OCI-LY1 (cell line): Measurements from ENCODE around the gene LRFN3.
A peak's percentile ranks its signal among the peaks of the same experiment; 100 is the strongest.

Experiments used
- H2AFZ ChIP-seq: fragments of 200-600 bp; sonication (generic), shearing (Covaris generic); 2 replicates; pipeline ENCODE4 v1.6.0; 2014; ENCODE audit warnings: antibody characterized with exemption, mild to moderate bottlenecking, low read length
- H3F3A ChIP-seq: fragments of 200-600 bp; sonication (generic), shearing (Covaris generic); 2 replicates; pipeline ENCODE4 v1.6.0; 2014; ENCODE audit warnings: mild to moderate bottlenecking, antibody characterized with exemption, low read length, moderate library complexity; ENCODE audit not compliant: insufficient read depth
- H3K27ac ChIP-seq: fragments of 200-600 bp; sonication (generic); 2 replicates; pipeline ENCODE4 v1.5.1; 2014; ENCODE audit warnings: low read length, mixed run types, mild to moderate bottlenecking, low read depth; ENCODE audit not compliant: poor library complexity, severe bottlenecking
- H3K27me3 ChIP-seq: fragments of 200-600 bp; sonication (generic); 2 replicates; pipeline ENCODE4 v1.6.0; 2014; ENCODE audit warnings: antibody characterized with exemption, mild to moderate bottlenecking, low read length, moderate library complexity; ENCODE audit not compliant: insufficient read depth
- H3K36me3 ChIP-seq: fragments of 200-600 bp; sonication (generic); 2 replicates; pipeline ENCODE4 v1.6.1; 2014; ENCODE audit warnings: mild to moderate bottlenecking, antibody characterized with exemption, low read length, moderate library complexity, mixed read lengths; ENCODE audit not compliant: insufficient read depth
- H3K4me1 ChIP-seq: fragments of 200-600 bp; sonication (generic); 2 replicates; pipeline ENCODE4 v1.5.1; 2014; ENCODE audit warnings: mild to moderate bottlenecking, low read length, moderate library complexity; ENCODE audit not compliant: insufficient read depth, severe bottlenecking
- H3K4me2 ChIP-seq: fragments of 200-600 bp; sonication (generic), shearing (Covaris generic); 2 replicates; pipeline ENCODE4 v1.6.1; 2014; ENCODE audit warnings: low read length
- H3K4me3 ChIP-seq: fragments of 200-600 bp; sonication (generic); 2 replicates; pipeline ENCODE4 v1.5.1; 2014; ENCODE audit warnings: low read length, low read depth, mild to moderate bottlenecking, mixed read lengths; ENCODE audit not compliant: poor library complexity, severe bottlenecking
- H3K79me2 ChIP-seq: fragments of 200-600 bp; shearing (Covaris generic); 2 replicates; pipeline ENCODE4 v1.6.1; 2016; ENCODE audit warnings: mixed run types, low read length, mixed read lengths; ENCODE audit not compliant: insufficient read depth
- H3K9ac ChIP-seq: fragments of 200-600 bp; sonication (generic), shearing (Covaris generic); 2 replicates; pipeline ENCODE4 v1.6.1; 2014; ENCODE audit warnings: mild to moderate bottlenecking, low read length, mixed read lengths
- H3K9me2 ChIP-seq: fragments of 200-600 bp; sonication (generic), shearing (Covaris generic); 2 replicates; pipeline ENCODE4 v1.6.1; 2014; ENCODE audit warnings: low read depth, mild to moderate bottlenecking, low read length, mixed read lengths
- H3K9me3 ChIP-seq: fragments of 200-600 bp; shearing (Covaris generic); 2 replicates; pipeline ENCODE4 v1.6.1; 2014; ENCODE audit warnings: low read length, mixed read lengths
- H4K20me1 ChIP-seq: fragments of 200-600 bp; sonication (generic), shearing (Covaris generic); 2 replicates; pipeline ENCODE4 v1.6.0; 2016; ENCODE audit warnings: mild to moderate bottlenecking, low read length; ENCODE audit not compliant: insufficient read depth
- CTCF ChIP-seq: fragments of 200-600 bp; sonication (generic), shearing (Covaris generic); IDR thresholded peaks from 2 replicates; pipeline ENCODE4 v1.5.1; 2017; ENCODE audit warnings: mild to moderate bottlenecking, antibody characterized with exemption, low read length, moderate library complexity, mixed read lengths
- EZH2 ChIP-seq: fragments of 200-600 bp; sonication (generic), shearing (Covaris generic); IDR thresholded peaks from 2 replicates; pipeline ENCODE4 v1.8.0; 2017; ENCODE audit warnings: borderline replicate concordance, mixed run types, mild to moderate bottlenecking, antibody characterized with exemption, low read length, moderate library complexity, mixed read lengths

The LRFN3 gene

GRCh38 chr19:35935911-35936737 is at the start of gene LRFN3:
TSS of gene LRFN3 (plus strand) at chr19:35936374. CDS start at chr19:35939426, 3,052 bp downstream.
- H3K4me1 ChIP-seq: peaks cover 15% of the 10 kb centered on the region
- peaks cover 5% of the 10 kb centered on the region; the same call in 1 of the 2 replicates for H3K27me3 ChIP-seq
- peak within 1 kb of the TSS; percentile 69 for H3K4me2 ChIP-seq
- H3K79me2 ChIP-seq: no peaks in the 10 kb centered on the region
- H3K9ac ChIP-seq: peak within 1 kb of the TSS; percentile 57; the same call in 1 of the 2 replicates
- H4K20me1 ChIP-seq: no peaks in the 10 kb centered on the region
- no peaks in the 10 kb centered on the region for H3F3A ChIP-seq
- no peaks in the 10 kb centered on the region for H3K9me3 ChIP-seq
- no peak for TF ChIP-seq EZH2
- no peak for TF ChIP-seq CTCF
- no peaks in the 10 kb centered on the region for H3K36me3 ChIP-seq
- H3K9me2 ChIP-seq: no peaks in the 10 kb centered on the region
- H2AFZ ChIP-seq: no peak within 1 kb of the TSS
- H3K27ac ChIP-seq: no peak within 1 kb of the TSS
- H3K4me3 ChIP-seq: peak within 1 kb of the TSS; percentile 50

GRCh38 chr19:35887197-35887596 is 49.0 kb upstream of the LRFN3 start:
- no peaks in the 10 kb centered on the region for H3K9me3 ChIP-seq
- no peak overlapping the region for H3K4me3 ChIP-seq
- H3K4me2 ChIP-seq: no peak overlapping the region

GRCh38 chr19:35888398-35888797 is 47.8 kb upstream of the LRFN3 start:
- no peak overlapping the region for H3K9ac ChIP-seq
- no peak overlapping the region for H3K4me2 ChIP-seq
- TF ChIP-seq EZH2 (no peak), CTCF (no peak)
- no peaks in the 10 kb centered on the region for H3K79me2 ChIP-seq
- H3F3A ChIP-seq: no peaks in the 10 kb centered on the region
- no peaks in the 10 kb centered on the region for H3K9me2 ChIP-seq
- H3K27me3 ChIP-seq: no peaks in the 10 kb centered on the region
- no peaks in the 10 kb centered on the region for H3K4me1 ChIP-seq
- H3K36me3 ChIP-seq: peaks cover 59% of the 10 kb centered on the region
- H3K27ac ChIP-seq: no peak overlapping the region
- H4K20me1 ChIP-seq: no peaks in the 10 kb centered on the region
- H3K9me3 ChIP-seq: no peaks in the 10 kb centered on the region
- H2AFZ ChIP-seq: no peak overlapping the region
- no peak overlapping the region for H3K4me3 ChIP-seq

More at GRCh38 chr19:35887197-35887596, 49.0 kb upstream of the LRFN3 start:
- no peak overlapping the region for H2AFZ ChIP-seq
- H3K4me1 ChIP-seq: peaks cover 5% of the 10 kb centered on the region
- H3K79me2 ChIP-seq: no peaks in the 10 kb centered on the region
- H3F3A ChIP-seq: peaks cover 4% of the 10 kb centered on the region; the same call in 1 of the 2 replicates
- H3K9me2 ChIP-seq: no peaks in the 10 kb centered on the region
- no peak for TF ChIP-seq CTCF
- TF ChIP-seq EZH2: no peak
- peaks cover 48% of the 10 kb centered on the region for H3K36me3 ChIP-seq
- H3K27ac ChIP-seq: no peak overlapping the region
- no peak overlapping the region for H3K9ac ChIP-seq
- H3K27me3 ChIP-seq: no peaks in the 10 kb centered on the region
- no peaks in the 10 kb centered on the region for H4K20me1 ChIP-seq
